Activated T-cell treated with anti-CD3 and anti-CD28 coated beads for 24 hours (primary cell): ENCODE measurements around the gene SIPA1.
A peak's percentile ranks its signal among the peaks of the same experiment; 100 is the strongest.

Source experiments
- DNase-seq: peaks from one replicate; pipeline ENCODE4 v3.0.0-alpha.2; 2020; ENCODE audit warnings: low read depth

Gene SIPA1, protein sequence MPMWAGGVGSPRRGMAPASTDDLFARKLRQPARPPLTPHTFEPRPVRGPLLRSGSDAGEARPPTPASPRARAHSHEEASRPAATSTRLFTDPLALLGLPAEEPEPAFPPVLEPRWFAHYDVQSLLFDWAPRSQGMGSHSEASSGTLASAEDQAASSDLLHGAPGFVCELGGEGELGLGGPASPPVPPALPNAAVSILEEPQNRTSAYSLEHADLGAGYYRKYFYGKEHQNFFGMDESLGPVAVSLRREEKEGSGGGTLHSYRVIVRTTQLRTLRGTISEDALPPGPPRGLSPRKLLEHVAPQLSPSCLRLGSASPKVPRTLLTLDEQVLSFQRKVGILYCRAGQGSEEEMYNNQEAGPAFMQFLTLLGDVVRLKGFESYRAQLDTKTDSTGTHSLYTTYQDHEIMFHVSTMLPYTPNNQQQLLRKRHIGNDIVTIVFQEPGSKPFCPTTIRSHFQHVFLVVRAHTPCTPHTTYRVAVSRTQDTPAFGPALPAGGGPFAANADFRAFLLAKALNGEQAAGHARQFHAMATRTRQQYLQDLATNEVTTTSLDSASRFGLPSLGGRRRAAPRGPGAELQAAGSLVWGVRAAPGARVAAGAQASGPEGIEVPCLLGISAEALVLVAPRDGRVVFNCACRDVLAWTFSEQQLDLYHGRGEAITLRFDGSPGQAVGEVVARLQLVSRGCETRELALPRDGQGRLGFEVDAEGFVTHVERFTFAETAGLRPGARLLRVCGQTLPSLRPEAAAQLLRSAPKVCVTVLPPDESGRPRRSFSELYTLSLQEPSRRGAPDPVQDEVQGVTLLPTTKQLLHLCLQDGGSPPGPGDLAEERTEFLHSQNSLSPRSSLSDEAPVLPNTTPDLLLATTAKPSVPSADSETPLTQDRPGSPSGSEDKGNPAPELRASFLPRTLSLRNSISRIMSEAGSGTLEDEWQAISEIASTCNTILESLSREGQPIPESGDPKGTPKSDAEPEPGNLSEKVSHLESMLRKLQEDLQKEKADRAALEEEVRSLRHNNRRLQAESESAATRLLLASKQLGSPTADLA

DNA sequence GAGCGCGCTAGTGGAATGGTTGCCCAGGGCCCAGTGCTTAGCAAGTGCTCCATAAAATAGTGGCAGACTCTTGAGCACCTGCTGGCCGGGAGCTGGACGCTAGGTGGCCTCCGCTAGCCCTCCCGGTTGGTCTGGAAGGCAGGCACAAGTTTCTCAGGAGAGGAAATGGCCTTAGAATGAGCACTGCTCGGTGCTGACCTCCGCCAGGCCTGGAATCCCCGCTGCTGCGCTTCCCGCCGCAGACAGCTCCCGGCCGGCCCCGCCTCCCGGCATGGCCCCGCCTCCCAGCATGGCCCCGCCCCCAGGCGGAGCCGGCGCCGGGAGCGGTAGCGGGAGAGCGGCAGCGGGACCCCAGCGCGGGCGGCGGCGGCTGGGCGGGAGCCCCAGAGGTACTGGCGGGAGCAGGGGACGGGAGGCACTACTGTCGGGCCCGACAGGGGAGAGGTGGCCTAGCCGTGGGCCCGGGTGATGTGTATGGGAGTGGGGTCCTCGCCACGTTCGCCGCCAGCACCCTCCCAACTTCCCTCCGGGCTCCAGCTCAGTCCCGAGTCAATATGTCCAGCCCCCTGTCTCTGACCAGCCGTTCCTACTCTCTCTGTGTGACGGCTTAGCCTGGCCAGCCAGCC lies at the start of gene SIPA1:
TSS of gene SIPA1 (plus strand) at position 308 of the 626 bp plus-strand sequence. CDS start 2,821 bp downstream, outside the sequence.
- peak; percentile 70 for DNase-seq

DNA sequence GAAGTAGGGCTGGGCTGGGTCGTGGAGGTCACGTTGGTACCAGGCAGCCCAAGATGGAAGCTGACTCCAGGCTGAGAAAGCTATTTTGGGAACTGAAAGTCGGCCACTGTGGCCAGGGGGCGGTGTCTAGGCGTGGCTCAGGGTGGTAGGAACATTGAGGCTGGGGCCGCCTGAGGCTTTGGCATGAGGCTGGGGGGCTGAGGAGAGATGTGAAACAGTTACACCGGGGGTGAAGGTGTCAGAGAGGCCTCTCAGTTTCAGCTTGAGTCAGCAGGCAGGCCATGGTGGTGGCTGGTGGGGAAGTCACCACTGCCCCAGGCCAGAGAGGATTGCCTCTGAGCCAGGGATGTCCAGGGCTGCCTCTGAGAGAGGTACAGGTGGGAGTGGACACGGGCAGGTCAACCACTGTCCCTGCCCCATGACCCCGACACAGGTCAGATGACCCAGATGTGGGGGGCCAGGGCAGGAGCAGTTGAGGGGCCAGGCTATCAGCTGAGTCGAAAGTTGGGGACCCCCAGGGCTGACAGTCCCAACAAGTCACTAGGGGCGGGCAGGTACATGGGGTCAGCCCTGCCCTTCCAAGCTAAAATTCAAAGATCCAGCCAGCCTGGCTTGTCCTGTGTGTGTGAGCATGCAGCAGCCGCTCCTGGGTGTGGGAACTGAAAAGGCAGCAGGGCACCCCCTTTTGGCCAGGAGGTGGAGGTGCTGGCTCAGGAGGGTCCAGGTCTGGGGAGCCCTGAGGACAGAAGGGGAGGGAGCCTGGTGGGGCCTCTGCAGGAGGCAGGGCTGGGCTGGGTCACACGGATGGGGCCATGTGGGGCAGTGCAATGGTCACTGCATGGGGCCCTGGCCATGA lies 49.5 kb upstream of the SIPA1 start:
- DNase-seq: peak; percentile 63

DNA sequence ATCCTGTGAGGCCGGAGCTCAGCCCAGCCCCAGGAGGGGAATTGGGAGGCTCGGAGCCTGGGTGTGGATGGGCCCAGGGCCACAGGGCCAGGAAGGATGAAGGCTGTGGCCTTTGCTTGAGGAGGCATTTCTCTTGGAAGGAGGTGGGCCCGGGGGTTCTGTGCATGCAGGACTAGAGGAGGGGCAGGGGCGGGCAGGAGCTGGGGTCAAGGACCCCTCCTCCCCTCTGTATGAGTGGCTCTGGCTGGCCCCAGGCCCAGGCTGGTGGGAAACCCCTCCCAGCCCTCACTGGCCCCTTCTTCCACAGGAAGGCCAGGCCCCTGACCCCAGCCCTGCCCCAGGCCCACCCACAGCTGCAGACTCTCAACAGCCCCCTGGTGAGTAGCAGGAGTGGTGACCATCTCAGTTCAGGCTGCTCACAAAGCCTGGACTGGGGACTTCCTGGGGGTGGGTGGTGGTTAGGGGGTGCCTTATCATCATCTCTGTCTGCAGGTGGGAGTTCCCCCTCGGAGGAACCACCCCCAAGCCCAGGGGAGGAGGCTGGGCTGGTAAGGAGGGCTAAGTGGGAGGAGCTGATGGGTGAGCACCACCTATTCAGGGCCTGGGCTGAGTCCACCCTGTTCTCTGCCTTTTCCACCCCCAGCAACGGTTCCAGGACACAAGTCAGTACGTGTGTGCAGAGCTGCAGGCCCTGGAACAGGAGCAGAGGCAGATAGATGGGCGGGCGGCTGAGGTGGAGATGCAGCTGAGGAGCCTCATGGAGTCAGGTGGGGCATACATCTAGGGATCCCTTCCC lies 48.3 kb upstream of the SIPA1 start:
- no peak for DNase-seq

DNA sequence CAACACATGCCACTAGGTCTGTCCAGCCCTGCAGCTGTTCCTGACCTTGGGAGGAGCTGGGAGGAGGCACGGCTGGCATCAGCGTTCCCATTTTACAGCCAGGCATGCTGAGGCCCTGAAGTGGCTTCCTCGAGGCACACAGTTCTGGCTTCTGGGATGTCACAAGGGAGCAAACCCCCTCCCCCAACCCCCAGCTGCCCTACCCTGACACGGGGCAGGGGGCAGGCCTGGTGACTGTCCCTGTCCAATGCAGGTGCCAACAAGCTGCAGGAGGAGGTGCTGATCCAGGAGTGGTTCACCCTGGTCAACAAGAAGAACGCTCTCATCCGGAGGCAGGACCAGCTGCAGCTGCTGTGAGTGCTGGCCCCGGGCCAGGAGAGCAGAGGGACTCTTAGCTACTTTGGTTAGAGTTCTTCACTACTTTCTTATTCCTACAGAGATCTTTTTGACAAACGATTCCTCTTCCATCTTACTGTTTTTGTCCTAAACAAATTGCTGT lies 47.6 kb upstream of the SIPA1 start:
- no peak for DNase-seq

DNA sequence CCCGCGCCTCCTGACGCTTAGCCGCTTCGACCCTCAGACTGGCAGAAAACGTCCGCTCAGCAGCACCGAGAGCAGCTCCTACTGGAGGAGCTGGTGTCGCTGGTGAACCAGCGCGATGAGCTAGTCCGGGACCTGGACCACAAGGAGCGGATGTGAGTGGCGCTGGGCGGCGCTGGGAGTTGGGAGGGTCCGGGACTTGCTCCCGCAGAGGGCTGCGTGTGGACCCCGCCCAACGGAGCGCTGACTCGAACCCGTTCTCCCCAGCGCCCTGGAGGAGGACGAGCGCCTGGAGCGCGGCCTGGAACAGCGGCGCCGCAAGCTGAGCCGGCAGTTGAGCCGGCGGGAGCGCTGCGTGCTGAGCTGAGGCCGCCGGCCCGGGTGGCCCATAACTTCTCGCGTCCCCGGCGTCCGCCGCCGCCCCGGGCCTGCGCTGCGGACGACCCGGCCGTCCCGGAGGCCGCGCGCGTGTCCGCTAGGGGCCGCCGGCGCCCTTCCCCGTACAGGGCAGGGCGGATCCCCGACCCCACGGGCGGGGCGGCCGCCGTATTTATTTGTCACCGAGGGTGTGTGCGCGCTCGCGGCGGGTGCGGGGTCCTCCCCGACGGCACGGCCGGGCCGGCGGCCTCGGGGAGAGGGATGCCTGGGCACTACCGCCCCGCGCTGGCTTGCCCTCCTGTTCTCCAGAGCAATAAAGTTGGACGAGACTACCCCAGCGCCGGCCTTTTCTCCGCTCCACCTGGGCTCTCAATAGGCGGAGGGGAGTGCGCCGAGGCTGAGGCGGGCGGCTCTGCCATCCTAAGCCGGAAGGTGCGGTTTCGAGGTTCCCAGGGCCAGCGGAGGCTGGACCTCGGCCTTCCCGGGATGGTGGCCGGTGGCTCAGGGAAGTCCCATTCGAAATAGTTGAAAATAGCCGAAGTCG lies 45.7 kb upstream of the SIPA1 start:
- DNase-seq: no peak

DNA sequence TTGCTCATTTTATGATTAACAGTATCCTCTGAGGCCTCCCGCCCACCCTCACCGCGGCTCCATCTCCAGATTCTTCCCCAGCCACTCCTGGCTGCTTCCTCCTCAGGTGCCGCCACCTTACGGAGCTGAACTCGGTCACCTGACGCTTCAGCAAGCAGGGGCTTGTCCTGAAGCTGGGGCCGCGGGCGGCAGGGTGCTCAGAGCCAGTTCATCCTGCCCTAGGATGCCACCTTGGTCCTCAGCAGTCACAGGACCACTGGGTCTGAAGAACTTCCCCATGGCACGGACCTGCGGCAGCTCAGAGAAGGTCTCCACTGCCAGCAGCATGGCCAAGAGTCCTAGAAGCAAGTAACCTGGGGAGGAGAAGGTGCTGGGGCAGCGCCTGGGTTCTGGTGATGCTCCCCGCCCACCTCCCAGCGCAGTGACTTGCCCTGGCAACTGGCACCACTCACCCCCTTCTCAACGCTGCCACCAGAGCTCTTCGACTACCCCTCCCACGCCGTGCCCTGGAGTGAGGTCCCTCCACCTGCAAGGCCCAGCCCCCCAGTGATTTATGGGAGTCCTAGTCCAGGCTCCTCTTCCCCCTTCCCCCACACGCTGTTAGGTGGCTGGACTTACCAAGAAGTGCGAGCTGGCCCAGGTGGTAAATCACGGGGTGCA lies 44.9 kb upstream of the SIPA1 start:
- no peak for DNase-seq

DNA sequence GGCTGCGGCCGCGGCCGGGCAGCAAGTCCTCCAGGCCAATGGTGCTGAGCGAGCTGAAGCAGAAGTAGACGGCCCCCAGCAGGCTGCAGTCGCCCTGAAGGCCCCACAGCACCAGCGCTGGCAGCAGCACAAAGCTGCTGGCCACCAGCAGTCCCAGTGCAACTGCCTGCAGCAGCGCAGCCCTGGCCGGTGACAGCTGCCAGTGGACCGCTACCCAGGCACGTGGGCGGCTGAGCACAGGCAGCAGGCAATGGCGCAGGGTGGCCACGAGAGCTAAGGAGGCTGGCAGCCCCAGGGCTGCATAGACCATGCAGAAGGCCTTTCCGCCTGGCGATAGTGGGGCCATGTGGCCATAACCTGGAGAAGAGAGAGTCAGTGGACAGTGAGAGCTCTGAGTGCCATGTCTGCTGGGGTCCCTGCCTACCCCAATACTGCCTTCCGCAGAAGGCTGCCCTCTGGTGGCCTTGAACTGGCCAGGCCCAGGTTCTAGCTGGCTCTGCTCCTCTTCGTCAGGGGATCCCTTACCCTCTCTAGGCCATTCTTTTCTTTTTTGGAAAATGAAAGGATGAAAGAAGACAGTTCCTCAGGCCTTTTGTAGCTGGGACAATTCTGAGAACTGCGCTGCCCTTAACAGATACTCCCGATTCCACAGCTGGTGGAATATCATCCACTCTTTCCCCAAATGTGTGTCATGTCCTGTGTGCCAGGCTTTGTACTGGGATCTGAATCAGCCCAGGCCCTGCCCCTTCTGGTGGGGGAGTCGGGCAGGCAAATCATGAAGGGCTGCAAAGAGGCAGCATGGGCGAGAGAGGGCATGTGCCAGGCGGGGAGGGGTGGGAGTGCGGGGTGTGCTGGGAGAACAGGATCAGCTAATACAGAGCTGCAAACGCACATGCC lies 44.1 kb upstream of the SIPA1 start:
- no peak for DNase-seq

DNA sequence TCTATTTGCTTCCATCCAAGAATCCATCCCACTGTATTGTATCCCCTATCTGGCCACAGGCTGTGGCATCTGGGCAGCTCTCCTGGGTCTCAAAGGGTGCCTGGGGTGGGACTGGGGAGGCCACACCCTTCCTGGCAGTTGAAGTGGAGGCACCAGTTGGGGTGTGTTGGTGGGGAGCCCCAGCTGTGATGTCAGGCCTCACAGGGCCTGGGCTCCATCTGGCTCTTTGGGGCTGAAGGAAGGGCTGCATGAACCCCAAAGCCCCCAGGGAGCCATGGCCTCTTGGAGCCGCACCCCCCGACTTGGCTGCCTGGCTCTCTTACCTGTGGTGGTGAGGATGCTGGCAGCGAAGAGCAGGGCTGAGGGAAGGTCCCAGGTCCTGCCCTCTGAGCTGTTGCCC lies 42.8 kb upstream of the SIPA1 start:
- DNase-seq: no peak

DNA sequence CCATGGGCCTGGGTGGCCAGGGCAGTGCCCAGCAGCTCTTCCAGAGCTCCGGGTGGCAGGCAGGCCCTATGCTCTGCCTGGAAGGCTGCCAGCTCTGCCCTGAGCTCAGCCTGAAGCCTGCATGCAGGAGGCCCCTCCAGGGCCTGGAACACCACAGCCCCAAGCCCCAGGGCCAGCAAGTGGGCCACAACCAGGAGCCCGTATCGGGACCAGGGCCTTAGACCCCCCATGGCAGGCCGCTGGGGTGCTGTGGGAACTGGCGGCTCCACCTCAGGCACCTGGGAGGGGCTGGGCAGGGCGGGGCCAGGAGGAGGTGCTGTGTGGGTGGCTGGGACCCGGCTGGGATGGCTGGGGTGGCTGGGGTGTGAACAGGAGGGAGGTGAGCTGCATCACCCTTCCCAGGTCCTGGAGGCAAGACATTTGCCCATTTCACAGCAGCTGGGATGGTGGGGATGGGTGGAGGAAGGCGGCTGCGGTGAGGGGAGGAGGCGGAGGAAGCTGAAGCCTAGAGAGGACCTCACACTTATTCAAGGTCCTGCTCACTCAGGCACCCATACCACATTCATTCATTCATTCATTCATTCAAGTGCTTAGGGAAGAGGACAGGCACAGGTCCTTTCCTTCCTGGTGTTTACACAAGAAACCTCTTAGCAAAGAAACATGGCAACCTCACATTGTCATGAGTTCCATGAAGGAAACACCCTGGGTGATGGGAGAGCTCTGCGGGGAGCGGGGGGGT lies 42.2 kb upstream of the SIPA1 start, which contains the start of gene KCNK7:
TSS of gene KCNK7 (minus strand) at position 258 of the 739 bp plus-strand sequence. CDS start at position 230, 28 bp downstream.
- DNase-seq: no peak

DNA sequence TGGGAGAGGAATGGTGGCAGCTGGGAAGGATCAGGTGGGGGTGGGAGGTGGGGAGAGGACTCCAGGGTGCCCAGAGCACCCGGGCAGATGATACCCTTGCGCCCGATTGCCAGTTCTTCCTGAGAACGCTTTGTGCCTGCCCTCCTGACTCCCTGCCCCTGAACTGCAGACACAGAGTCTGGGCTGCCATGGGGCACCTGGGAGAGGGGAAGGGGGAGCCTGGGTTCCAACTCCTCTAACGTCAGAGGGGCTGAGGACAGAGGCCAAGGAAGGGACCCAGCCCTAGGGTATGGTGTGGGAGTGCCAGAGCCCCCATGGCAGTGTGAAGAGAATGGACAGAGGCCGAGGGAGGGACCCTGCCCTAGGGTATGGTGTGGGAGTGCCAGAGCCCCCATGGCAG lies 41.4 kb upstream of the SIPA1 start:
- no peak for DNase-seq

DNA sequence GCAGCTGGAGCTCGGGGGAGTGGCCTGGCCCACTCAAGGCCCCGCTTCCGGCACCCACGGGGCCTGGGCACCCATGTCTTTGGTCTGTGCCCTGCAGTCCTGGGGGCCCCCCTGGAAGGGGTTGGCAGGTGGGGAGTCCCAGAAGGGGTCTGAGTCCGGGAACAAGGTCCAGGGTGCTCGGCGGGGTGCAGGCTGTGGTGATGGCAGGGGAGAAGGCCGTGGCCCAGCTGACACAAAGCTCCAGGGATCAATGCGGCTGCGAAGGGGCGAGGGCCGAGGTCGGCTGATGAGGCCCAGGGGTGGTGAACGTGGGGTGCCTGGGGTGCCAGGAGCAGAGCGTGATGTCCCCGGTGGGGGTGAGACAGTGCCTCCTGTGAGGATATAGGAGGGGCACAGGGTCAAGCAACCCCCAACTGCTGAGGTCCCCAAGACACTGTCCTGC lies 39.6 kb upstream of the SIPA1 start:
- no peak for DNase-seq

DNA sequence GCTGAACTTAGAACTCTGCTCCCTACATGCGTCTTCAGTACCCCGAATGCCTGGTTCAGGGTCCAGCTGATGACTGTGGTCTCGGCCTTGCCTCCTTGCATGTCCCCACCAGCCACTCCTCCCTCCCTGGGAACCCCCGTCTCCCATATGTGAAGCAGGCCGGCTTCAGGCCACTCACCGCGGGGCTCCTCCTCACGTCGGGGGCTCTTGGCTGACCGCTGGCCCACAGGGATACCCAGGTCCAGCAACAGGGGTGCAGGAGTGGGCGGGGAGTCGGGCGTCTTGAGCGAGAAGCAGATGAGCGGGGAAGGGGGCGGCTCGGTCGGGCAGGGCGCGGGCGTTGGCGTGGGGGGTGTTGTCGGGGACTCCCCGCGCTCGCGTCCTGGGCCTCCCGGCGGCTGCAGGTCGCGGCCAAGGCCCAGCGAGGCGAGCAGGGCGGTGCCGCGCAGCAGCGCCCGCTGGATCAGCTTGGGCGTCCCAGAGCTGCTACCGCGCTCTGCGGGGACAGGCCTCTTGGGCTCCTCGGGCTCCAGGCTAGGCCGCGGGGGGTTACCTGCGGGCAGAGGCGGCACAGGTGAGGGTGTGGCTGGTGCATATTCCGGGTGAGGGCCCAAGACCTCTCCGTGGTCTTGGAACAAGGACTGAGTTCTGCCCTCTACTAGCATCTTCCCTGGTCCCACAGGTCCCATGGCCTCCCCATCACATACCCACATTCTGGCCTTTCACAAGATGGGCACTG lies 38.5 kb upstream of the SIPA1 start:
- DNase-seq: no peak

DNA sequence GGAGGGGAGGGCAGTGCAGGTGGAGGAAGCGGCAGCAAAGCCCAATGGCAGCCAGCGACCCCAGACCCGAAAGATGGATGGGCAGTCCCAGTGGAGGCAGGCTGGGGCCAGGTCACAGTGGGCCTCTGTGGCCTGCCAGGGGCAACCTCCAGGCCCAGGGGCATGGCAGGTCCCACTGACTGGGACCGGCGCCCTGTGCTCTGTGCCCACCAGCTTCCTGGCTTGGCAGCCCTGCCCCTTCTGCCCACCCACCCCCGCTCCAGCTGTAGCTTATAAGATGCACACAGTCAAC lies 38.0 kb upstream of the SIPA1 start:
- no peak for DNase-seq

DNA sequence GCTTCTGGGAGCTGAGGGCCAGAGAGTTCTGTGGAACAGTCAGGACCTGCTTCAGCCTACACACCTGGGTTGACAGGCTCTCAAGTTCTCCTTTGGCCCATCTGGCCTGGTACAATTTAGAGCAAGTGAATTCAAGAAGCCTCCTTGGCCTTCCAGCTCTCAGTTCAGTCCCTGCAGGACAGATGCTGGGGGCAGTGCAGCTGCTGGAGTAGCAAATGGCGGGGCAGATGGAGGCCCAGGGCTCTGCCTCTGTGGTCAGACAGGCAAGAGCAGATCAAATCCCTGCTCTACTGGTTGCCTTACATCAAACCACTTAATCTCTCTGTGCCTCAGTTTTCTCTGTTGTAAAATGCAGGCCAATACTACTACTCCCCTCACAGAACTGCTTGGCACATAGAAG lies 33.6 kb upstream of the SIPA1 start:
- no peak for DNase-seq

DNA sequence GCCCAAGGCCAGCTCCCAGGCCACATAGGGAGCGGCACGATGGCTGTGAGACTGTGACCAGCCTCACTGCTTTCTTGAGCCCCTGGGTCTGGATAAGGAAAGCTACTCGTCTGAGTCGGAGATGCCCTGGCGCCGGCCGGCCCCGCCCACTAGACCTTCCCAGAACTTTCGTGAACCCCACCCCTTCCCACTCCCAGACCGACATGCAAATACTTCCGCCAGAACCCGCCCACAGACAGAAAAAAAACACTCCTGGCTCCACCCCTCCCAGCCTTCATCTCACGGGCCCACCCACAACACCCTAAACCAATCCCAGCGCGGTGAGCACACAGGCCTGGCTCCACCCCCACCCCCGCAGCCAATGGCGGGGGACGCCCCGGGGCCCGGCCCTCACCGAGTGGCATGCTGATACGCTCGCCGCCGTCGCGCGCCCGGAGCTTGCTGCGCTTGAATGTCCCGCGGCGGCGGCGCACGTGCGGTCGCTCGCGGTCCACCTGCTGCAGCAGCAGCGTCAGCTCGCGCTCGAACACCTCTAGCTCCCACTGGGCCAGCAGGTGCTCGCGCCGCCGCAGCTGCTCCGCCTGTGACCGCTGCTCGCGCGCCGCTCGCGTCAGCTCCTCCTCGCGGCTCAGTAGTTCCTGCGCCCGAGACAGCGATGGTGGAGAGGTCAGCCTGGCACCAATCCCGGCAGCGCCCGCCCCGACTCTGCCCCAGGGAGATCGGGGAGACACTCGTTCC lies 30.9 kb upstream of the SIPA1 start:
- DNase-seq: no peak
